ENCODE data around the gene CHRNG.

The CHRNG gene

GRCh38 chr2:232574674-232575403, 35.3 kb downstream of the CHRNG start:
- no peak for TF ChIP-seq CTCF (conservative IDR thresholded peaks at IDR 0.05)
- H3K27ac ChIP-seq, result no peak overlapping the region

- H3K27ac ChIP-seq, result no peak overlapping the region
- TF ChIP-seq CTCF (conservative IDR thresholded peaks at IDR 0.05), result no peak
These were observed 35.9 kb downstream of the CHRNG start for GRCh38 chr2:232575404-232575746.

GRCh38 chr2:232576995-232577394, 37.5 kb downstream of the CHRNG start:
- TF ChIP-seq CTCF (conservative IDR thresholded peaks at IDR 0.05), result no peak
- H3K27ac ChIP-seq, result no peak overlapping the region

GRCh38 chr2:232577841-232578240, 38.3 kb downstream of the CHRNG start:
- H3K27ac ChIP-seq, result peak overlapping the region; percentile 78; the same call in 1 of the 2 replicates
- no peak for TF ChIP-seq CTCF (conservative IDR thresholded peaks at IDR 0.05)

- peak overlapping the region; percentile 78 for H3K27ac ChIP-seq
- no peak for TF ChIP-seq CTCF (conservative IDR thresholded peaks at IDR 0.05)
These were observed 39.1 kb downstream of the CHRNG start for GRCh38 chr2:232578626-232579025.

GRCh38 chr2:232580648-232580981, 41.1 kb downstream of the CHRNG start:
- H3K27ac ChIP-seq, result peak overlapping the region; percentile 78
- no peak for TF ChIP-seq CTCF (conservative IDR thresholded peaks at IDR 0.05)

- TF ChIP-seq CTCF (conservative IDR thresholded peaks at IDR 0.05), result no peak
These were observed 42.2 kb downstream of the CHRNG start for GRCh38 chr2:232581725-232582124.

More at GRCh38 chr2:232581725-232582124, 42.2 kb downstream of the CHRNG start:
- peak overlapping the region; percentile 78; the same call in 1 of the 2 replicates for H3K27ac ChIP-seq
